Neural cell (in vitro differentiated cells): Measurements from ENCODE around the gene ZCCHC2. TPM values are rescaled to one million over a fixed set of nuclear protein-coding genes. Genes with fewer than 3 reads are reported as not detected.

Experiments
- H2AFZ ChIP-seq: fragments of 200-600, 300-800 bp; sonication (generic), shearing (Covaris generic); 2 replicates; pipeline ENCODE4 v1.6.0; 2014; ENCODE audit warnings: low read depth, mild to moderate bottlenecking, antibody characterized with exemption, low read length, moderate library complexity
- H3F3A ChIP-seq: fragments of 200-600 bp; shearing (Covaris generic); 2 replicates; pipeline ENCODE4 v1.6.1; 2016; ENCODE audit warnings: mild to moderate bottlenecking, moderate library complexity, mixed read lengths, antibody characterized with exemption, low read length; ENCODE audit not compliant: insufficient read depth, poor library complexity, severe bottlenecking
- H3K27ac ChIP-seq: fragments of 200-600, 300-800 bp; sonication (generic), shearing (Covaris generic); 2 replicates; pipeline ENCODE4 v1.5.1; 2014; ENCODE audit warnings: mild to moderate bottlenecking, low read length, moderate library complexity
- H3K27me3 ChIP-seq: fragments of 300-800, 200-600 bp; sonication (generic), shearing (Covaris generic); 2 replicates; pipeline ENCODE4 v1.6.0; 2014; ENCODE audit warnings: mild to moderate bottlenecking, low read depth, low read length, moderate library complexity; ENCODE audit not compliant: insufficient read depth
- H3K36me3 ChIP-seq: fragments of 300-800, 200-600 bp; sonication (generic), shearing (Covaris generic); 2 replicates; pipeline ENCODE4 v1.5.1; 2014; ENCODE audit warnings: mild to moderate bottlenecking, antibody characterized with exemption, low read length, moderate library complexity; ENCODE audit not compliant: insufficient read depth
- H3K4me2 ChIP-seq: fragments of 300-800, 200-600 bp; sonication (generic), shearing (Covaris generic); 2 replicates; pipeline ENCODE4 v1.6.0; 2014; ENCODE audit warnings: mild to moderate bottlenecking, low read length
- H3K4me3 ChIP-seq: fragments of 300-800, 200-600 bp; sonication (generic), shearing (Covaris generic); 2 replicates; pipeline ENCODE4 v1.5.1; 2014; ENCODE audit warnings: mild to moderate bottlenecking, low read length, moderate library complexity
- H3K79me2 ChIP-seq: fragments of 200-600 bp; shearing (Covaris generic); replicated peaks from 2 replicates; pipeline ENCODE4 v1.6.0; 2014; ENCODE audit warnings: mild to moderate bottlenecking, low read length, moderate library complexity; ENCODE audit not compliant: insufficient read depth
- H3K9ac ChIP-seq: fragments of 300-800, 200-600 bp; sonication (generic), shearing (Covaris generic); 2 replicates; pipeline ENCODE4 v1.6.1; 2016; ENCODE audit warnings: mild to moderate bottlenecking, low read length, mixed read lengths
- H3K9me2 ChIP-seq: fragments of 200-600 bp; shearing (Covaris generic); 2 replicates; pipeline ENCODE4 v1.6.1; 2016; ENCODE audit warnings: mild to moderate bottlenecking, low read length, mixed read lengths; ENCODE audit not compliant: insufficient read depth
- H3K9me3 ChIP-seq: fragments of 200-600, 300-800 bp; sonication (generic), shearing (Covaris generic); 2 replicates; pipeline ENCODE4 v1.6.1; 2016; ENCODE audit warnings: mild to moderate bottlenecking, mixed run types, low read length, moderate library complexity, mixed read lengths
- H4K20me1 ChIP-seq: fragments of 200-600 bp; shearing (Covaris generic); 2 replicates; pipeline ENCODE4 v1.6.1; 2016; ENCODE audit warnings: mild to moderate bottlenecking, mixed run types; ENCODE audit not compliant: insufficient read depth
- CTCF ChIP-seq: fragments of 450-650 bp; IDR thresholded peaks from 2 replicates; pipeline ENCODE4 v1.5.1; 2014; ENCODE audit warnings: antibody characterized with exemption, mild to moderate bottlenecking, moderate library complexity; ENCODE audit not compliant: poor library complexity, severe bottlenecking
- EP300 ChIP-seq: fragments of 450-650 bp; conservative IDR thresholded peaks from 2 replicates; pipeline ENCODE4 v1.6.1; 2014; ENCODE audit warnings: antibody characterized with exemption, mild to moderate bottlenecking, moderate library complexity; ENCODE audit not compliant: poor library complexity, severe bottlenecking
- EZH2 ChIP-seq: fragments of 200-600, 300-800 bp; shearing (Covaris generic), sonication (generic); IDR thresholded peaks from 2 replicates; pipeline ENCODE4 v1.6.1; 2014; ENCODE audit warnings: antibody characterized with exemption, low read length, borderline replicate concordance, mild to moderate bottlenecking; ENCODE audit not compliant: insufficient read depth, poor library complexity, severe bottlenecking
- MXI1 ChIP-seq: fragments of 450-650 bp; conservative IDR thresholded peaks from 2 replicates; pipeline ENCODE4 v1.6.1; 2014; ENCODE audit warnings: antibody characterized with exemption, mild to moderate bottlenecking; ENCODE audit not compliant: poor library complexity, severe bottlenecking
- POLR2AphosphoS5 ChIP-seq: IDR thresholded peaks from 2 replicates; pipeline ENCODE4 v1.6.1; 2012
- RAD21 ChIP-seq: fragments of 450-650 bp; conservative IDR thresholded peaks from 2 replicates; pipeline ENCODE4 v1.6.1; 2014; ENCODE audit warnings: antibody characterized with exemption, mild to moderate bottlenecking, moderate library complexity
- REST ChIP-seq: IDR thresholded peaks from 2 replicates; pipeline ENCODE4 v1.6.1; 2012; ENCODE audit warnings: borderline replicate concordance
- SMC3 ChIP-seq: fragments of 450-650 bp; conservative IDR thresholded peaks from 2 replicates; pipeline ENCODE4 v1.6.1; 2014; ENCODE audit warnings: antibody characterized with exemption, mild to moderate bottlenecking, moderate library complexity; ENCODE audit not compliant: poor library complexity
- TAF1 ChIP-seq: IDR thresholded peaks from 2 replicates; pipeline ENCODE4 v1.6.1; 2012; ENCODE audit warnings: low read depth
- polyA plus RNA-seq: library from polyadenylated mRNA; depleted of rRNA; stranded (reverse); fragments of >200 nt; gene quantifications from 2 replicates; pipeline ENCODE4 v1.2.3, GENCODE V29; 2014

ZCCHC2 gene
- polyA plus RNA-seq, 1 donor from 2014 or later = 3.8 TPM

GRCh38 chr18:62536005-62536404 lies 13.2 kb downstream of the ZCCHC2 start:
- no peak overlapping the region for H2AFZ ChIP-seq
- H3K9me3 ChIP-seq = no peaks in the 10 kb centered on the region
- H3K36me3 ChIP-seq = peaks cover 4% of the 10 kb centered on the region
- H3F3A ChIP-seq = no peaks in the 10 kb centered on the region
- H4K20me1 ChIP-seq = no peaks in the 10 kb centered on the region
- H3K27me3 ChIP-seq = no peaks in the 10 kb centered on the region
- no peak overlapping the region for H3K4me3 ChIP-seq
- no peak overlapping the region for H3K4me2 ChIP-seq
- H3K79me2 ChIP-seq = peaks cover 13% of the 10 kb centered on the region
- no peaks in the 10 kb centered on the region for H3K9me2 ChIP-seq
- TF ChIP-seq RAD21 (no peak), SMC3 (no peak), EZH2 (no peak)
- H3K27ac ChIP-seq = no peak overlapping the region
- H3K9ac ChIP-seq = no peak overlapping the region

GRCh38 chr18:62537042-62537894 lies 14.4 kb downstream of the ZCCHC2 start:
- H3K9me3 ChIP-seq = no peaks in the 10 kb centered on the region
- H3K27me3 ChIP-seq = no peaks in the 10 kb centered on the region
- H2AFZ ChIP-seq = no peak overlapping the region
- H3K9me2 ChIP-seq = no peaks in the 10 kb centered on the region
- no peak overlapping the region for H3K27ac ChIP-seq
- no peaks in the 10 kb centered on the region for H3F3A ChIP-seq
- no peak overlapping the region for H3K9ac ChIP-seq
- H4K20me1 ChIP-seq = no peaks in the 10 kb centered on the region
- no peak for TF ChIP-seq SMC3
- no peak for TF ChIP-seq REST
- no peak for TF ChIP-seq EZH2
- no peak for TF ChIP-seq EP300
- TF ChIP-seq POLR2AphosphoS5 = no peak
- no peak for TF ChIP-seq TAF1
- TF ChIP-seq RAD21 = no peak
- TF ChIP-seq CTCF = no peak
- no peak for TF ChIP-seq MXI1
- H3K4me3 ChIP-seq = no peak overlapping the region
- H3K79me2 ChIP-seq = peaks cover 10% of the 10 kb centered on the region
- H3K4me2 ChIP-seq = no peak overlapping the region
- peaks cover 5% of the 10 kb centered on the region for H3K36me3 ChIP-seq
